ENCODE measurements around the gene ASB13. TPM values are rescaled to one million over a fixed set of nuclear protein-coding genes. Genes with fewer than 3 reads are reported as not detected.

The ASB13 gene
- total RNA-seq, 1 experiment from 2014 or later, result 25.9 TPM

DNA sequence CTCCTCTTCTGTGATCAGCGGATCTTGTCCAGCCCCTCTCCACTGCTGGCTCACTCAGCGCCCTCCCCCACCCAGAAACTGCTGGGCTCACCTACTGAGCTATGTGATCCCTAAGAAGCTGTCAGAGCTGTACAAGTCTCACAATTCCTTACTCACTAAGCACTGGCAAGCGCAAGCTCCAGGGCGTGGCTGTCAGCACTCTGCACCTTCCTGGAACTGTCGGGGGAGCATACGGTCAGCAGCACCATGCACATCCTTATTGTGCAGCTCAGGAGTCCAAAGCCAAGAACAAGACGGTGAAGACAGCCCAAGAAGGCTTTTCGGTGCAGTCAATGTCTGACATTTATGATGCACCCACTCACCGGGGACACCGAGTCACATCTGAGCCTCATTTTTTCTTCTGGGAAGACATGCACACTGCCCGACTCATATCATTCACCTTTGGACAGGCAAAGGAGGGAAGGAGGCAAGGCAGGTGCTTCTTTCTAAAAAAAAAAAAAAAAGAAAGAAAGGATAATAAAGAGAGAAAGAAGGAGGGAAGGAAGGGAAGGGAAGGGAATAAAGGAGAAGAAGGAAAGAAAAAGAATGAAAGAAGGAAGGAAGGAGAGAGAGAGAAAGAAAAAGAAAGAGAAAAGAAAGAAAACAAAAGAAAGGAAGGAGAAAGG is 56.3 kb downstream of the ASB13 start (continued):
- TF ChIP-seq SRF (IDR thresholded peaks at IDR 0.05; ENCODE audit: low read depth) (no peak), ELF1 (IDR thresholded peaks at IDR 0.05; ENCODE audit: borderline replicate concordance, low read depth) (no peak), ZNF274 (IDR thresholded peaks at IDR 0.05; ENCODE audit: low read depth, low read length) (no peak), JUND (IDR thresholded peaks at IDR 0.05) (no peak), EZH2phosphoT487 (IDR thresholded peaks at IDR 0.05; ENCODE audit: borderline replicate concordance) (no peak), YY1 (IDR thresholded peaks at IDR 0.05; ENCODE audit: extremely low read depth, insufficient replicate concordance, low read depth, low read length) (no peak), POLR2AphosphoS5 (IDR thresholded peaks at IDR 0.05; ENCODE audit: low read depth, low read length) (peak; percentile 22; the same call in 1 of the 2 replicates)

DNA sequence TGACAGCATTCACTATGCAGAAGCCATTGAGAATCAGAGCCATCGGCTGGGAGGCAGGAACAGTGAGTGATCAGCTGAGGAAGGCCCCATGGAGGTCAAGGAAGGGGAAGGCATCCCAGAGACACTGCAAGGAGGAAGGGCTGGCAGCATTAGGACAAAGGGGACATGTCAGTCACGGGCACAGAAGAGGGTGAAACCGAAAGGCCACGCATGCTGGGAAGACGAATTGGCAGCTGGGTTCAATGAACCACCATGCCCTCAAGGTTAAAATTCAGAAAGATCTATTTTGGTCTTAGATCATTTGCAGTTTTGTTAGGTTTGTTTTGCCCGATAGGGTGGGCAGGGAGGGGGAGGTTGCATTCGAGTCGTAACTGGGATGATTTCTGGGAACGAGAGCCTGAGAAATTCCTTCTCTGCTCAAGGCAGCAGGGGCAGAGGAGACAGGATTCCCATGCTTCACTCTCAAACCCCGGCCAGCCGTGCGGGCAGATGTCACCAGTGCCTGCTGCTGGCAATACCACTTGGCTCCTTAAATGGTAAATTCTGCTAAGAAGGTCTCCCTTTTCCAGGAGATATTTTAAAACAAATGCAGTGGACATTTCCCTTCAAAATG is 57.7 kb downstream of the ASB13 start:
- CTCF ChIA-PET, result no interaction called here
- intact Hi-C loops (cut with micrococcal nuclease), result no loop called here
- POLR2A ChIA-PET, result no interaction called here

More for the DNA sequence above, 57.7 kb downstream of the ASB13 start:
- Histone ChIP-seq H3K9me2 (ENCODE audit: insufficient read depth) (no peaks in the 10 kb centered on the region), H2AFZ (ENCODE audit: low read depth, low read length, poor library complexity, severe bottlenecking) (no peak overlapping the region), H3K36me3 (ENCODE audit: control insufficient read depth in 1 of 2, insufficient read depth in 2 of 2, low read length in 2 of 2) (no peaks in the 10 kb centered on the region), H4K20me1 (ENCODE audit: insufficient read depth) (no peaks in the 10 kb centered on the region), H3K4me3 (replicated peaks in 1 of 2; ENCODE audit: low read depth in 1 of 2, low read length in 2 of 2) (no peak overlapping the region), H3K9me3 (ENCODE audit: control insufficient read depth in 1 of 2, insufficient read depth in 1 of 2, low read depth in 1 of 2, low read length in 2 of 2) (no peaks in the 10 kb centered on the region), H3K27me3 (ENCODE audit: insufficient read depth, low read length) (no peaks in the 10 kb centered on the region), H3K79me2 (ENCODE audit: insufficient read depth, low read length) (no peaks in the 10 kb centered on the region), H3K27ac (ENCODE audit: low read depth, low read length) (no peak overlapping the region), H3K4me2 (ENCODE audit: low read length) (no peak overlapping the region), H3K4me1 (ENCODE audit: control insufficient read depth in 1 of 2, insufficient read depth in 2 of 2, low read length in 2 of 2) (peaks cover 16 to 36% of the 10 kb centered on the region in 2 experiments), H3K9ac (ENCODE audit: low read length) (no peak overlapping the region)
- TF ChIP-seq SRF (IDR thresholded peaks at IDR 0.05; ENCODE audit: low read depth) (no peak), POLR2A (IDR thresholded peaks at IDR 0.05; ENCODE audit: borderline replicate concordance, extremely low read depth, insufficient read depth, insufficient read length) (no peak), POLR2AphosphoS5 (IDR thresholded peaks at IDR 0.05; ENCODE audit: low read depth, low read length) (no peak), YY1 (IDR thresholded peaks at IDR 0.05; ENCODE audit: extremely low read depth, insufficient replicate concordance, low read depth, low read length) (no peak), ZNF274 (IDR thresholded peaks at IDR 0.05; ENCODE audit: low read depth, low read length) (no peak)
- TF ChIP-seq, protein P1, sequence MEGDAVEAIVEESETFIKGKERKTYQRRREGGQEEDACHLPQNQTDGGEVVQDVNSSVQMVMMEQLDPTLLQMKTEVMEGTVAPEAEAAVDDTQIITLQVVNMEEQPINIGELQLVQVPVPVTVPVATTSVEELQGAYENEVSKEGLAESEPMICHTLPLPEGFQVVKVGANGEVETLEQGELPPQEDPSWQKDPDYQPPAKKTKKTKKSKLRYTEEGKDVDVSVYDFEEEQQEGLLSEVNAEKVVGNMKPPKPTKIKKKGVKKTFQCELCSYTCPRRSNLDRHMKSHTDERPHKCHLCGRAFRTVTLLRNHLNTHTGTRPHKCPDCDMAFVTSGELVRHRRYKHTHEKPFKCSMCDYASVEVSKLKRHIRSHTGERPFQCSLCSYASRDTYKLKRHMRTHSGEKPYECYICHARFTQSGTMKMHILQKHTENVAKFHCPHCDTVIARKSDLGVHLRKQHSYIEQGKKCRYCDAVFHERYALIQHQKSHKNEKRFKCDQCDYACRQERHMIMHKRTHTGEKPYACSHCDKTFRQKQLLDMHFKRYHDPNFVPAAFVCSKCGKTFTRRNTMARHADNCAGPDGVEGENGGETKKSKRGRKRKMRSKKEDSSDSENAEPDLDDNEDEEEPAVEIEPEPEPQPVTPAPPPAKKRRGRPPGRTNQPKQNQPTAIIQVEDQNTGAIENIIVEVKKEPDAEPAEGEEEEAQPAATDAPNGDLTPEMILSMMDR (IDR thresholded peaks at IDR 0.05 in 2 of 3, conservative IDR thresholded peaks at IDR 0.05 in 1 of 3; ENCODE audit: borderline replicate concordance in 1 of 3, insufficient read depth in 1 of 3, low read depth in 2 of 3, low read length in 2 of 3), result no peak
- DNase-seq (ENCODE audit: low read depth, low spot score) (no peak), ATAC-seq (no peak)
- RAD21 ChIA-PET (ENCODE audit: low non-redundant PET in 1 of 2, low total read pairs in 2 of 2, uncharacterized antibody in 2 of 2, unreplicated experiment in 2 of 2), result no interaction called here
- BruUV-seq (replicated peaks), result no TSS peak

All from HCT116 (cell line).